ENCODE measurements around the gene SLC12A8. TPM values are rescaled to one million over a fixed set of nuclear protein-coding genes. Genes with fewer than 3 reads are reported as not detected.

Gene SLC12A8
- total RNA-seq, 1 donor from 2014 or later, result 2.9 TPM

DNA sequence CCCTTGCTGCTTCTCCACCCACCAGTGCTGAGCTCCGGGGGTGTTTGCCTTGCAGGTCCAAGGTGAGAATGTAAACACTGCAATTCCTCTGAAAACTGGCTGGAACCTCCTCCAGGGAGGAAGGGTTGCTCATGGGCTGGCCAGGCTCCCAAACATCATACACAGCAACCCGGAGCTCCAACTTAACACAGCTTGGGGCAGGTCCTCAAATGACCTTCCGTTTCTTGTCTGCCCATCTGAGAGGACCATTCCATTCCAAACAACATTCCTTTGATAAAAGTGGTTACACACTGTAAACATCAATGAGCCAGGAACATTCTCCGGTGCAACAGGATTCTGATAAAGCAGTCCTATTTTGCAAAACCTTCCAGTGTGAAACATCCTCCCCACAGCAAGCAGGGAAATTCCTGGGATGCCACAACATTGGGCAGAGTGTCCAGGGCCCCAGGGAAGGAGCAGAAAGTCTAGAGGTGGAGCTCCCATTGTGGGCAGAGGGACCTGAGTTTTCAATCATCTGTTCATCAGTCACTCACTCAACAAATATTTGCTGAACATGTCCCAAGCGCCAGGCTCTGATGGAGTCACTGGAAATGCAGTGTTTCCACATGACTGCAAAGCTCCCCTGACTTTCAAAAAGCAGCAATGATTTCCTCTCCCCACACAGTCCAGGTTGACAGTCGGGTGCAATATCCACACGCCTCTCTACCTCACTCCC, 149.5 kb downstream of the SLC12A8 start:
- no peak for TF ChIP-seq CTCF (conservative IDR thresholded peaks at IDR 0.05)
- H3K4me3 Mint-ChIP-seq, result no peak overlapping the region
- peaks cover 10% of the 10 kb centered on the region for H3K4me1 Mint-ChIP-seq
- no peaks in the 10 kb centered on the region for H3K36me3 Mint-ChIP-seq (ENCODE audit: low read depth)
- H3K9me3 Mint-ChIP-seq, result peaks cover 6% of the 10 kb centered on the region
- H3K27ac Mint-ChIP-seq (ENCODE audit: unreplicated experiment), result no peak overlapping the region
- no peak for DNase-seq (ENCODE audit: low read depth, low spot score)
- peaks cover 13% of the 10 kb centered on the region for H3K27me3 Mint-ChIP-seq (ENCODE audit: low read depth)

DNA sequence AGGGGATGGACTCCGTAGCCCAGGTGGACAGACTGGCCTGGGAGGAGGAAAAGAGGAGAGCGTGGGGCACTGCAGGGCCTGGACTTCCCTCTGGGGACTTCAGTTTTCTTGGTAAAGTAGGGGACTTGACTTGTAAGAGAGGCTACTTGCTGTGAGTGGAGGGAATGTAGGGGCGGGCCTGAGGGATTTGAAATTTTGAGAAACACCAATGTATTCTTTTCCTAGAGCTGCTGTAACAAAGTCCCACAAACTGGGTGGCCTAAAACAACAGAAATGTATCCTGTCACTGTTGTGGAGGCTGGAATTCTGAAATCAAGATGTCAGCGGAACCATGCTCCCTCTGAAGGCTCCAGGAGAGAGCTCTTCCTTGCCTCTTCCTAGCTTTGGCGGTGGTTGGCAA, 150.9 kb downstream of the SLC12A8 start:
- no peak for DNase-seq (ENCODE audit: low read depth, low spot score)
- Mint-ChIP-seq H3K36me3 (ENCODE audit: low read depth) (no peaks in the 10 kb centered on the region), H3K4me3 (no peak overlapping the region), H3K27me3 (ENCODE audit: low read depth) (peaks cover 25% of the 10 kb centered on the region), H3K9me3 (peaks cover 6% of the 10 kb centered on the region), H3K27ac (ENCODE audit: unreplicated experiment) (no peak overlapping the region), H3K4me1 (peaks cover 11% of the 10 kb centered on the region)
- TF ChIP-seq CTCF (conservative IDR thresholded peaks at IDR 0.05), result no peak

DNA sequence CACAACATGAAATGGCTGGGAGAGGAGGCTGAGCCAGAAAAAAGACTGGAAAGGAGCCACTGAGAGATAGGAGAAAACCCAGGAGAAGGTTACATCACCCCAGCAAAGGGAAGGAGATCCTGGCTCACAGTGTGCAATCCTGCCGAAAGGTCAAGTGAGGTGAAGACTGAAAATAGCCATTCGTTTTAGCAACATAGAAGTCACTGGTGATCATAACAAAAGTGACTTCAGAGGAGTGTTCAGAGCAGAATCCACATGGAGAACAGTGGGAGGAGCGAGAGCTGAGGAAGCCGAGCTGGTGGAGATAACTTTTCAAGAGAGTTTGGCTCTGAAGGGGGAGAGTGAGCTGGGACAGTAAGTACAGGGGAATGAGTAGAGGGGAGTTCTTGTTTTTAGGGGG, 151.4 kb downstream of the SLC12A8 start:
- peaks cover 29% of the 10 kb centered on the region for H3K27me3 Mint-ChIP-seq (ENCODE audit: low read depth)
- peaks cover 15% of the 10 kb centered on the region for H3K4me1 Mint-ChIP-seq
- H3K36me3 Mint-ChIP-seq (ENCODE audit: low read depth), result no peaks in the 10 kb centered on the region
- no peak overlapping the region for H3K27ac Mint-ChIP-seq (ENCODE audit: unreplicated experiment)
- peaks cover 6% of the 10 kb centered on the region for H3K9me3 Mint-ChIP-seq
- no peak overlapping the region for H3K4me3 Mint-ChIP-seq
- DNase-seq (ENCODE audit: low read depth, low spot score), result no peak
- no peak for TF ChIP-seq CTCF (conservative IDR thresholded peaks at IDR 0.05)

DNA sequence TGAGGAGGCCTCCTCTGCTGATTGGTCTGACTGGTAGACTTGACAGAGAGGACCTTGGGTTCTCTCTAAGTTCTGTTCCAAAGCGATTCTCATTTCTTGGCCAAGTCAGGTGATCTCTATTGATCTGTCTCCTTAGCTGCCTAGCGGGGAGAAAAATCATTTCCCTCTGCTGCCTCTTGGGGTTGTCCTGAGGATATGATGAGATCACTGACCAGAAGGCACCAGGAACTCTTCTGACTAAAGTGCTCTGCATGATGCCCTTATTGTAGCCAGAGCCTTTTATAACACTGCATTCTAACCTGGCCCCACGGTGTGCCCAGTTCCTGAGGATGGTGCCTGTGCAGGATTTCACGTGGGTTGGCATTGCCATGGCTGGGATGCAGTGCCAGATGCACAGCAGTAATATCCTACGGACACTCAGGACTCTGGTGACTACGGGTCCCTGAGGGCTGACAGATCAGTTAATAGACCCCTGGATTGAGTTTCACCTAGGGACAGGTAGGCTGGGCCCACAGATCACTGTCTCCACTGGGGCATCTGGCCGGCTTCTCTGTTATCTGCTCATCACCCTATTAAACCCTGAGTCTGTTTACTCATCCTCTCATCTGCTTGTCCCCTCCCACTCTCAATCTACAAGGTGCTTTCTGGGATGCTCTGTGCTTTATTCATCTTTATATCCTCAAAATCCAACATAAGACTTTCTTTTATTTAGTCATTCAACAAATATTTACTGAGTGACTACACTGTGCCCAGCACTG, 152.9 kb downstream of the SLC12A8 start:
- peaks cover 34% of the 10 kb centered on the region for H3K27me3 Mint-ChIP-seq (ENCODE audit: low read depth)
- H3K27ac Mint-ChIP-seq (ENCODE audit: unreplicated experiment), result no peak overlapping the region
- peaks cover 3% of the 10 kb centered on the region for H3K9me3 Mint-ChIP-seq
- H3K4me1 Mint-ChIP-seq, result peaks cover 20% of the 10 kb centered on the region
- peak; percentile 19 for TF ChIP-seq CTCF (conservative IDR thresholded peaks at IDR 0.05)
- no peaks in the 10 kb centered on the region for H3K36me3 Mint-ChIP-seq (ENCODE audit: low read depth)
- no peak for DNase-seq (ENCODE audit: low read depth, low spot score)
- peak overlapping the region; percentile 25 for H3K4me3 Mint-ChIP-seq

DNA sequence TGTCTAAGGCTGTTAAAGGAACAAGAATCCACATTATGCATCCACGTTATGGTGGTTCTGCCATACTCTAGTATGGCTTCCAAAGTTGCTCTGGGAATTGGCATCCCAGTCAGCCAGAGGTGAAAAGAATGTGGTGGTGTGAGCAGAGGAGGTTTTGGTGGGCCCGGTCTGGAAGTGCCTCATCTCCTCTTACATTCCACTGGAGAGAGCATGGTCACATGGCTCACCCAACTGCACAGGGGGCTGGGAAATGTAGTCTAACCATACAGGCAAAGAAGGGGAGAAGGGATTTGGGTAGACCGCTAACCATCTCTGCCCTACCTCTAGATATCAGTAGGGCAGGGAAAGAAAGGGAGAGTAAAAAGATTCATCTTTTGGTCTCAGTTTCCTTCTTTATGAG, 153.6 kb downstream of the SLC12A8 start:
- DNase-seq (ENCODE audit: low read depth, low spot score), result no peak
- H3K27me3 Mint-ChIP-seq (ENCODE audit: low read depth), result peaks cover 37% of the 10 kb centered on the region
- H3K36me3 Mint-ChIP-seq (ENCODE audit: low read depth), result no peaks in the 10 kb centered on the region
- peaks cover 27% of the 10 kb centered on the region for H3K4me1 Mint-ChIP-seq
- H3K4me3 Mint-ChIP-seq, result no peak overlapping the region
- no peaks in the 10 kb centered on the region for H3K9me3 Mint-ChIP-seq
- no peak for TF ChIP-seq CTCF (conservative IDR thresholded peaks at IDR 0.05)
- no peak overlapping the region for H3K27ac Mint-ChIP-seq (ENCODE audit: unreplicated experiment)
